ENCODE results near the gene TMEM181.

TMEM181 gene

DNA sequence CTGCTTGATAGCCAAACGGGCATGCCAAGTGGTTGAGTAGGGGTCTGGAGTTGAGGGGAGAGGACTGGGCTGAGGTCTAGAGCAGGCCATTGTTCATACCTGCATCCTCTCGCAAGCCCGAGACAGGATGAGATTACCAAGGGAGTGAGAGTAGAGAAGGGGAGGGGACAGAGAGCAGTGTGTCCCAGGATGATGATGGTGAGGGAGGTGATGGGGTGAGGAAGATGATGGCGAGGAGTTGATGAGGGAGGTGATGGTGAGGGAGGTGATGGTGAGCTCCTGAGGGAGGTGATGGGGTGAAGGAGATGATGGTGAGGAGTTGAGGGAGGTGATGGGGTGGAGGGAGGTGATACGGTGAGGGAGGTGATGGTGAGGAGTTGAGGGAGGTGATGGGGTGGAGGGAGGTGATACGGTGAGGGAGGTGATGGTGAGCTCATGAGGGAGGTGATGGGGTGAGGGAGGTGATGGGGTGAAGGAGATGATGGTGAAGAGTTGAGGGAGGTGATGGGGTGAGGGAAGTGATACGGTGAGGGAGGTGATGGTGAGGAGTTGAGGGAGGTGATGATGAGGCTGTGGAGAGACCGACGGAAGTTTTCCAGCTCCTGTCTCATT, 6.4 kb downstream of the TMEM181 start:
- H3K4me1 ChIP-seq (ENCODE audit: insufficient read depth, insufficient read length) = peaks cover 12% of the 10 kb centered on the region
- no peak for TF ChIP-seq YY1 (IDR thresholded peaks at IDR 0.05; ENCODE audit: insufficient read depth, insufficient read length)
- no peak overlapping the region for H3K4me3 ChIP-seq (ENCODE audit: insufficient read length, low read depth)
- no peaks in the 10 kb centered on the region for H3K9me3 ChIP-seq (ENCODE audit: insufficient read depth, low read length)
- H3K9ac ChIP-seq (ENCODE audit: insufficient read length, low read depth) = no peak overlapping the region
- no peaks in the 10 kb centered on the region for H3K27me3 ChIP-seq (ENCODE audit: insufficient read depth, insufficient read length)
- no peak for DNase-seq (ENCODE audit: low read depth, low spot score)
- peaks cover 23% of the 10 kb centered on the region for H3K36me3 ChIP-seq (ENCODE audit: insufficient read depth, insufficient read length, low read length)

DNA sequence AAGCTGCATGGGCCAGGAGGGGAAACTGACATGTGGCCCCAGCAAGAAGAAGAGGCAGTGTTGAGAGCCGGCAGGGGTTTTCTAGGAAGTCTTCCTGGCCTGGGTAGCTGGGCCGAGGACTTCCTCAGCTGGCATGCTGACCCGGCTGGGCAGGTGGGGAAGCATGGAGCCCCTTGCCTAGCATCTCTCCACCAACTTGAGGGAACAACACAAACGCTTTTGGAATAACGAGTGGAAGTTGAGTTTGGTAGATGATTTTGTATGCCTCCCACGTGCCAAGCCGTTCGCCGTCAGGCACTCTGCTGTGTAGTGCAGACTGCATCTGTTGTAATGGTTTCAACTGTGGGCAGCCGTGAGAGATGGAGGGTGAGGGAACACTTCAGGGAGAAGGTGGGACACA, 7.3 kb downstream of the TMEM181 start:
- Histone ChIP-seq H3K4me1 (ENCODE audit: insufficient read depth, insufficient read length) (peaks cover 11% of the 10 kb centered on the region), H3K36me3 (ENCODE audit: insufficient read depth, insufficient read length, low read length) (peaks cover 24% of the 10 kb centered on the region), H3K4me3 (ENCODE audit: insufficient read length, low read depth) (no peak overlapping the region), H3K9me3 (ENCODE audit: insufficient read depth, low read length) (no peaks in the 10 kb centered on the region), H3K27me3 (ENCODE audit: insufficient read depth, insufficient read length) (no peaks in the 10 kb centered on the region), H3K9ac (ENCODE audit: insufficient read length, low read depth) (no peak overlapping the region)
- no peak for DNase-seq (ENCODE audit: low read depth, low spot score)
- TF ChIP-seq YY1 (IDR thresholded peaks at IDR 0.05; ENCODE audit: insufficient read depth, insufficient read length) = no peak
- TF ChIP-seq SUZ12 (IDR thresholded peaks at IDR 0.05; ENCODE audit: extremely low read depth, insufficient read depth, insufficient read length) = no peak
- no peak for TF ChIP-seq ZNF274 (IDR thresholded peaks at IDR 0.05; ENCODE audit: low read depth, low read length)

DNA sequence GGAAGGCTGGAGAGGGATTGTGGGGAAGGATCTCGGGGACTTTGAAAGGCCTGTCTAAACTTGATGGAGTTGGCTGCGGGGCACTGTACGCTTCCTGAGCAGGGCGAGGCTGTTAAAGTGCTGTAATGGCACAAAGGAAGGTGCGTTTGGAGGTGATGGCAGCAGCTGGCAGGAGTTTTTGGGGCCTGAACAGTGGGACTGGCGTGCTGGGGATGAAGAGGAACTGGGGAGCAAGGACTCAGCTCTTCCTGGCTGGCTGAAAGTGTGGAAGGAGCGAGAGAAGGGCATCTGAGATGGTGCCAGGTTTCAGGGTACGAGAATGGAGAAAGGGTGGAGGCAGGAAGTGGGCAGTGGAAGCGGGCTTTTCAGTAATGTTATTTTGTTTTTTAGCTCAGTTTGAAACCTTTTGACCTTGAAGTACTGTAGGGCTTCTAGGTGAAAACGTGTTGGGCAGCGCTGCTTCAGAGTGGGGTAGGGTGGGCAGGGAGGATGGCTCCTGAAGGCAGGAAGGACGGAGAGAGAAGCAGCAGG, 8.0 kb downstream of the TMEM181 start:
- Histone ChIP-seq H3K27me3 (ENCODE audit: insufficient read depth, insufficient read length) (no peaks in the 10 kb centered on the region), H3K9ac (ENCODE audit: insufficient read length, low read depth) (no peak overlapping the region), H3K36me3 (ENCODE audit: insufficient read depth, insufficient read length, low read length) (peaks cover 25% of the 10 kb centered on the region), H3K4me1 (ENCODE audit: insufficient read depth, insufficient read length) (peaks cover 12% of the 10 kb centered on the region), H3K4me3 (ENCODE audit: insufficient read length, low read depth) (no peak overlapping the region), H3K9me3 (ENCODE audit: insufficient read depth, low read length) (no peaks in the 10 kb centered on the region)
- no peak for TF ChIP-seq SUZ12 (IDR thresholded peaks at IDR 0.05; ENCODE audit: extremely low read depth, insufficient read depth, insufficient read length)
- no peak for DNase-seq (ENCODE audit: low read depth, low spot score)

DNA sequence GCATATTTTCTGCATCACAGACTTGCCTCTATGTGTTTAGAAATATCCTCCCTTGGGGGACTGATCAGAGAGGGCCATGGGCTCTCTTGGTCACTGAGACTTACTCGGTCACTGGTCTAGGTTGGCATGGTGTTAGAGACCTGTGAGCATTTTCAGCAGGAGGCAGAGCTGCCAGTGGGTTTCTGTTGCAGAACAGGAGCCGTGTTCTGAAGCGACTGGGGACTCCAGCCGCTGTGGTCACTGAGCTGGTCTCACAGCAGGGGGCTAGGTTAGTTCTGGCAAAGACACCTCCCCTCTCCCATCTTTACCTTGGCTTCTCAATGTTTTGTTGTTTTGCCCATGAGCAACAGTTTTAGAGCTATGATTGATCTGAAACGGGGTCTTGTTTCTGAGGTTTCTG, 8.7 kb downstream of the TMEM181 start:
- H3K9ac ChIP-seq (ENCODE audit: insufficient read length, low read depth) = peak overlapping the region; percentile 32
- no peak overlapping the region for H3K4me3 ChIP-seq (ENCODE audit: insufficient read length, low read depth)
- peaks cover 31% of the 10 kb centered on the region for H3K36me3 ChIP-seq (ENCODE audit: insufficient read depth, insufficient read length, low read length)
- H3K9me3 ChIP-seq (ENCODE audit: insufficient read depth, low read length) = no peaks in the 10 kb centered on the region
- peaks cover 12% of the 10 kb centered on the region for H3K4me1 ChIP-seq (ENCODE audit: insufficient read depth, insufficient read length)
- no peaks in the 10 kb centered on the region for H3K27me3 ChIP-seq (ENCODE audit: insufficient read depth, insufficient read length)
- no peak for DNase-seq (ENCODE audit: low read depth, low spot score)
- TF ChIP-seq YY1 (IDR thresholded peaks at IDR 0.05; ENCODE audit: insufficient read depth, insufficient read length) (no peak), SUZ12 (IDR thresholded peaks at IDR 0.05; ENCODE audit: extremely low read depth, insufficient read depth, insufficient read length) (no peak)

DNA sequence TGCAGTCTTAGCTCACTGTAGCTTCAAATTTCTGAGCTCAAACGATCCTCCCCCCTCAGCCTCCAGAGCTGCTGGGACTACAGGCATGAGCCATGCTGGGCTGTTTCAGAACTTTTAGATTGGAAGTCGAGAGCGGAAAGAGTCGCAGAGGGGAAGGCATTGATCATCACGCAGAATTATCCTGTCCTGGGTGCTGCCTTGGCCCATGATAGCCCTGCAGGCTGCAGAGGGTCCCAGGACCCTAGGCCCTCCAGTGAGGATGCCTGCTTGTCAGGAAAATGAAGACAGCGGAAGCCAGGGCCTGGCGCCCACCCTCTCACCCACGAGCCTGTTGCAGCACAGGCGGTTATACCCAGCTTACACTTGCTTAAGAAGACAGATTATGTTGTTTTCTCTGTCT, 9.1 kb downstream of the TMEM181 start:
- Histone ChIP-seq H3K9me3 (ENCODE audit: insufficient read depth, low read length) (no peaks in the 10 kb centered on the region), H3K4me3 (ENCODE audit: insufficient read length, low read depth) (no peak overlapping the region), H3K27me3 (ENCODE audit: insufficient read depth, insufficient read length) (no peaks in the 10 kb centered on the region), H3K36me3 (ENCODE audit: insufficient read depth, insufficient read length, low read length) (peaks cover 35% of the 10 kb centered on the region), H3K4me1 (ENCODE audit: insufficient read depth, insufficient read length) (peaks cover 12% of the 10 kb centered on the region), H3K9ac (ENCODE audit: insufficient read length, low read depth) (no peak overlapping the region)
- TF ChIP-seq ZNF274 (IDR thresholded peaks at IDR 0.05; ENCODE audit: low read depth, low read length) (no peak), SUZ12 (IDR thresholded peaks at IDR 0.05; ENCODE audit: extremely low read depth, insufficient read depth, insufficient read length) (no peak), YY1 (IDR thresholded peaks at IDR 0.05; ENCODE audit: insufficient read depth, insufficient read length) (no peak)
- no peak for DNase-seq (ENCODE audit: low read depth, low spot score)

DNA sequence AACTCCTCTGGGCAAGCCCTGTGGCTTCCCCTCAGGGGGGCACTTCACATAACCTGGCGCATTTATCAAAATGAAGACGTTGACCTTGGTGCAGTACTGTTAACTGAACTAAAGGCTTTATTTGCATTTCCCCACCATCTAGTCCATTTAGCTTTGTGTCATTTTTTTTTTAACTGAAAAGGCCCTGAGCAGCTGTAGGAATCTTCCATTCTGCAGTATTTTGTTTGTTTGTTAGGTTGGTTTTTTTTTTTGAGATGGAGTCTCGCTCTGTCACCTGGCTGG, 10.7 kb downstream of the TMEM181 start:
- Histone ChIP-seq H3K9ac (ENCODE audit: insufficient read length, low read depth) (no peak overlapping the region), H3K4me1 (ENCODE audit: insufficient read depth, insufficient read length) (peaks cover 12% of the 10 kb centered on the region), H3K27me3 (ENCODE audit: insufficient read depth, insufficient read length) (no peaks in the 10 kb centered on the region), H3K4me3 (ENCODE audit: insufficient read length, low read depth) (no peak overlapping the region), H3K9me3 (ENCODE audit: insufficient read depth, low read length) (no peaks in the 10 kb centered on the region), H3K36me3 (ENCODE audit: insufficient read depth, insufficient read length, low read length) (peaks cover 39% of the 10 kb centered on the region)
- DNase-seq (ENCODE audit: low read depth, low spot score) = no peak
- TF ChIP-seq YY1 (IDR thresholded peaks at IDR 0.05; ENCODE audit: insufficient read depth, insufficient read length) = no peak
- TF ChIP-seq SUZ12 (IDR thresholded peaks at IDR 0.05; ENCODE audit: extremely low read depth, insufficient read depth, insufficient read length) = no peak
- no peak for TF ChIP-seq ZNF274 (IDR thresholded peaks at IDR 0.05; ENCODE audit: low read depth, low read length)

DNA sequence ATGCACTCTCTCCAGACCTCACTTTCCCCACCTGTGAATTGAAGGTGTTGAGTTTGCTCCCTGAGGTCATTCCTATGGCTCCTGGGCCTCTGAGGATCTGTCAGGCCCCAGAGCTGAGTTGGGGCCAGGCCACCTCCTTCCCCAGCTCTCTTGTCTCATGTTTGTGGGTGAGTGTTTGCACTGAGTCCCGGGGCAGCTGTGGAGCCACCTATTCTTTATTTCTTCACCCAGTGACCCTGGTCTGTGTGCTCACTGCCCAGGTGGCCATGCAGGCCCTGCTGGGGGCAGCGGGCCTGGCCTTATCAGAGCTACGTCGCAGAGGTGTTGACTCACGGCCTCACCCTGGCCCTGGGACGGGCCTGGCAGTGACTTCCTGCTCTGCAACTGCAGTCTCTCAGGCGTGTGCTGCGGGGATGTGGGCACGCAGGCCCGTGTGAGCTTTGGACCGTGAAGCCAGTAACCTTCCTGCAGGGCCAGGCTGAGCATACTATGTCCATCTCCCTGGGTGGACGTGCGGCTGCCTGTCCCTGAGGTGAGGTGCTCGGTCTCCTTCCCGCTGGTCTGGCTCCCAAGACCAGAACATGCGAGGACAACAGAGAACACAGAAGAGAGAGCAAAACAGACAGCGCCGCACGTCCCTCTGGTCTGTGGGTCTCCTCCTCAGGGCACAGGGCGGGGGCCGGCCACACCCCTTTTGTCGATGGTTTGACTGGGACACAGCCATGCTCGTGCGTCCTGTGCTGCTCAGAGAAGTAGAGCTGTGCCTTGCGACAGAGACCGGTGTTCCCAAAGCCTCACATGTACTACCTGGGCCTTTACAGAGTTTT, 12.1 kb downstream of the TMEM181 start:
- H3K9me3 ChIP-seq (ENCODE audit: insufficient read depth, low read length) = no peaks in the 10 kb centered on the region
- peaks cover 45% of the 10 kb centered on the region for H3K36me3 ChIP-seq (ENCODE audit: insufficient read depth, insufficient read length, low read length)
- TF ChIP-seq YY1 (IDR thresholded peaks at IDR 0.05; ENCODE audit: insufficient read depth, insufficient read length) (no peak), ZNF274 (IDR thresholded peaks at IDR 0.05; ENCODE audit: low read depth, low read length) (no peak), SUZ12 (IDR thresholded peaks at IDR 0.05; ENCODE audit: extremely low read depth, insufficient read depth, insufficient read length) (no peak)
- no peak overlapping the region for H3K9ac ChIP-seq (ENCODE audit: insufficient read length, low read depth)
- no peaks in the 10 kb centered on the region for H3K27me3 ChIP-seq (ENCODE audit: insufficient read depth, insufficient read length)
- peaks cover 10% of the 10 kb centered on the region for H3K4me1 ChIP-seq (ENCODE audit: insufficient read depth, insufficient read length)
- DNase-seq (ENCODE audit: low read depth, low spot score) = no peak
- H3K4me3 ChIP-seq (ENCODE audit: insufficient read length, low read depth) = no peak overlapping the region

Data from NT2/D1 (cell line).